PFSK-1 (cell line): ENCODE results near the gene SNTN.

Experiments used
- FOXP2 ChIP-seq: optimal IDR thresholded peaks from 2 replicates; pipeline ENCODE3; 2011; ENCODE audit warnings: borderline replicate concordance, control low read depth, inconsistent platforms; ENCODE audit not compliant: insufficient read depth; ENCODE audit errors: extremely low read length, extremely low read depth
- POLR2AphosphoS5 ChIP-seq: IDR thresholded peaks from 2 replicates; pipeline ENCODE4 v1.6.1; 2012; ENCODE audit warnings: low read depth, mild to moderate bottlenecking, control low read depth, low read length, moderate library complexity
- SIN3A ChIP-seq: IDR thresholded peaks from 2 replicates; pipeline ENCODE4 v1.6.1; 2012; ENCODE audit warnings: mild to moderate bottlenecking, low read length, moderate library complexity, borderline replicate concordance; ENCODE audit not compliant: insufficient read depth
- TAF1 ChIP-seq: IDR thresholded peaks from 2 replicates; pipeline ENCODE4 v1.6.1; 2012; ENCODE audit warnings: low read length, control low read depth, borderline replicate concordance; ENCODE audit not compliant: insufficient read depth
- TF ChIP-seq, protein P1 (sequence below), 2 experiments: IDR thresholded peaks; 2 replicates each; pipeline versions ENCODE4 v1.6.1 to v1.8.0; 2011 to 2012; ENCODE audit warnings: low read depth in 2 of 2, low read length in 2 of 2, control low read depth in 1 of 2, inconsistent platforms in 1 of 2, mild to moderate bottlenecking in 1 of 2, moderate library complexity in 1 of 2; ENCODE audit not compliant: insufficient read depth in 1 of 2

SNTN gene

DNA sequence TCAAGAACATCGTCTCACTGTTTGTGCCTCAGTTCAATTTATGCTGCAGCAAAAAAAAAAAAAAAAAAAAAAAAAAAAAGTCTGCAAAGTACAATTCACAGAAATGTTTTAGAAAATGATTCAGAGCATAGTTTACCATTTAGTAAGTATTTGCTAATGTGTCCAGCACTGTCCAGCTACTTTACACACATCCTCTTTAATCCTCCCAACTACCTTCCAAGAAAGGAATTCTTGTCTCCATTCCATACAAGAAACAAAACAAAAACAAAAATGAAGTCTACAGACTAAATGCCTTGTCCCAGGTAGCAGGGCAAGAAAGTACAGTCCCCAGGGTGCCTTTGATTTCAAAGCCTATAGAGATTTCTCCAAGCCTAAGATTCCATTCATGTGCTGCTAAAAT lies 38.9 kb upstream of the SNTN start:
- TF ChIP-seq TAF1 (no peak), SIN3A (no peak), POLR2AphosphoS5 (no peak)

- TF ChIP-seq, protein P1, sequence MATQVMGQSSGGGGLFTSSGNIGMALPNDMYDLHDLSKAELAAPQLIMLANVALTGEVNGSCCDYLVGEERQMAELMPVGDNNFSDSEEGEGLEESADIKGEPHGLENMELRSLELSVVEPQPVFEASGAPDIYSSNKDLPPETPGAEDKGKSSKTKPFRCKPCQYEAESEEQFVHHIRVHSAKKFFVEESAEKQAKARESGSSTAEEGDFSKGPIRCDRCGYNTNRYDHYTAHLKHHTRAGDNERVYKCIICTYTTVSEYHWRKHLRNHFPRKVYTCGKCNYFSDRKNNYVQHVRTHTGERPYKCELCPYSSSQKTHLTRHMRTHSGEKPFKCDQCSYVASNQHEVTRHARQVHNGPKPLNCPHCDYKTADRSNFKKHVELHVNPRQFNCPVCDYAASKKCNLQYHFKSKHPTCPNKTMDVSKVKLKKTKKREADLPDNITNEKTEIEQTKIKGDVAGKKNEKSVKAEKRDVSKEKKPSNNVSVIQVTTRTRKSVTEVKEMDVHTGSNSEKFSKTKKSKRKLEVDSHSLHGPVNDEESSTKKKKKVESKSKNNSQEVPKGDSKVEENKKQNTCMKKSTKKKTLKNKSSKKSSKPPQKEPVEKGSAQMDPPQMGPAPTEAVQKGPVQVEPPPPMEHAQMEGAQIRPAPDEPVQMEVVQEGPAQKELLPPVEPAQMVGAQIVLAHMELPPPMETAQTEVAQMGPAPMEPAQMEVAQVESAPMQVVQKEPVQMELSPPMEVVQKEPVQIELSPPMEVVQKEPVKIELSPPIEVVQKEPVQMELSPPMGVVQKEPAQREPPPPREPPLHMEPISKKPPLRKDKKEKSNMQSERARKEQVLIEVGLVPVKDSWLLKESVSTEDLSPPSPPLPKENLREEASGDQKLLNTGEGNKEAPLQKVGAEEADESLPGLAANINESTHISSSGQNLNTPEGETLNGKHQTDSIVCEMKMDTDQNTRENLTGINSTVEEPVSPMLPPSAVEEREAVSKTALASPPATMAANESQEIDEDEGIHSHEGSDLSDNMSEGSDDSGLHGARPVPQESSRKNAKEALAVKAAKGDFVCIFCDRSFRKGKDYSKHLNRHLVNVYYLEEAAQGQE (IDR thresholded peaks at IDR 0.05; ENCODE audit: insufficient read depth in 1 of 2, low read depth in 2 of 2, low read length in 2 of 2) = no peak
- TF ChIP-seq POLR2AphosphoS5 (no peak), FOXP2 (no peak), SIN3A (no peak)
These were observed 35.1 kb upstream of the SNTN start for GRCh38 chr3:63617391-63617790.

DNA sequence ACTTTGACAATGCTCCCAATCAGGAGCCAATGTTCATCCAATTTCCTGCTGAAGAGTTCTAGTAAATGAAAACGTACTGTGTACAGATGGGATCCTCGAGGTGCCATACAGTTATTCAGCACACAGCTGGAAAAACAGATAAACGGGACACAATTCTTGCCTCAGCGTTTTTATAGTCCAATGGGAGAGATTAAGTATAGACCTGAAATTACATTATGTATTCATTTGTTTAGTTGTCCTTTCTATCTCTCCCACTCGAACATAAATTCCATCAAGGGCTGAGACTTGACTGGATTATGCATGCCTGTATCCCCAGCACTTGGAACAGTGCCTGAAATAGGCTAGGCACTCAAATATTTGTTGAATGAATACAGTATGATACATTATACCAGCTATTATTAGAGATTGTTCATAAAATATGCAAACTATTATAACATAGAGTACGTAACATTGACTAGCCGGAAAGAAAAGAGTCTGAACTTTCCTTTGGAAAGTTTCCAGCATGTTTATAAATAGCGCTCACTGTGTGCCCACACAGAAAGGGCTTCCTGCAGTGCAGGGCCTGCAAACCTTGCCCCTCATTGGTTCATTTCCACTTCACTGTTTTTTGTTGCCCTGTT lies 27.4 kb upstream of the SNTN start:
- TF ChIP-seq, protein P1 (IDR thresholded peaks at IDR 0.05; ENCODE audit: insufficient read depth in 1 of 2, low read depth in 2 of 2, low read length in 2 of 2) = no peak
- no peak for TF ChIP-seq TAF1
- no peak for TF ChIP-seq POLR2AphosphoS5
- no peak for TF ChIP-seq SIN3A
- no peak for TF ChIP-seq FOXP2

DNA sequence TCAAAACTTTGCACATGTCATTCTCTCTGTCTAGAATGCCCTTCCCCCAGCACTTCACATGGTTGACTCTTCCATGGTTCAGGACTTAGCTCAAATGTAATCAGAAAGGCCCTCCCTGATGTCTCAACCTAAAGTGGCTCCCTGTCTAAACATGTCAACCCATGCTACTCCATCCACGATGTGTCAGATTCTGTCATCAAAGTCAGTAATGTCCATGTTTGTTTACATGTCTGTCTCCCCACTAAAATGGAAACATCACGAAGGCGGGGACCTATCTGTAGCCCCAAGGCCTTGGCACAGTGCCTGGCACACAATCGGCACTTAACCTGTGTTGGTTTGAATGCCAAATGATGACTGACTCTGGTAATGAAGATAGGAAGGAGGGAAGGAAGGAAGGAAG lies 20.8 kb upstream of the SNTN start:
- TF ChIP-seq FOXP2 = no peak

GRCh38 chr3:63635186-63635585 lies 17.3 kb upstream of the SNTN start:
- TF ChIP-seq POLR2AphosphoS5 (no peak), SIN3A (no peak), TAF1 (no peak)
- TF ChIP-seq, protein P1 (IDR thresholded peaks at IDR 0.05; ENCODE audit: insufficient read depth in 1 of 2, low read depth in 2 of 2, low read length in 2 of 2) = no peak

- TF ChIP-seq, protein P1 (IDR thresholded peaks at IDR 0.05; ENCODE audit: insufficient read depth in 1 of 2, low read depth in 2 of 2, low read length in 2 of 2) = no peak
- TF ChIP-seq FOXP2 (no peak), SIN3A (no peak), TAF1 (no peak), POLR2AphosphoS5 (no peak)
These were observed 12.7 kb upstream of the SNTN start for GRCh38 chr3:63639806-63640205.
